ENCODE measurements around the gene LPCAT4.

Gene LPCAT4

GRCh38 chr15:34374816-34375215, 7.8 kb upstream of the LPCAT4 start:
- TF ChIP-seq, protein P1, sequence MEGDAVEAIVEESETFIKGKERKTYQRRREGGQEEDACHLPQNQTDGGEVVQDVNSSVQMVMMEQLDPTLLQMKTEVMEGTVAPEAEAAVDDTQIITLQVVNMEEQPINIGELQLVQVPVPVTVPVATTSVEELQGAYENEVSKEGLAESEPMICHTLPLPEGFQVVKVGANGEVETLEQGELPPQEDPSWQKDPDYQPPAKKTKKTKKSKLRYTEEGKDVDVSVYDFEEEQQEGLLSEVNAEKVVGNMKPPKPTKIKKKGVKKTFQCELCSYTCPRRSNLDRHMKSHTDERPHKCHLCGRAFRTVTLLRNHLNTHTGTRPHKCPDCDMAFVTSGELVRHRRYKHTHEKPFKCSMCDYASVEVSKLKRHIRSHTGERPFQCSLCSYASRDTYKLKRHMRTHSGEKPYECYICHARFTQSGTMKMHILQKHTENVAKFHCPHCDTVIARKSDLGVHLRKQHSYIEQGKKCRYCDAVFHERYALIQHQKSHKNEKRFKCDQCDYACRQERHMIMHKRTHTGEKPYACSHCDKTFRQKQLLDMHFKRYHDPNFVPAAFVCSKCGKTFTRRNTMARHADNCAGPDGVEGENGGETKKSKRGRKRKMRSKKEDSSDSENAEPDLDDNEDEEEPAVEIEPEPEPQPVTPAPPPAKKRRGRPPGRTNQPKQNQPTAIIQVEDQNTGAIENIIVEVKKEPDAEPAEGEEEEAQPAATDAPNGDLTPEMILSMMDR (conservative IDR thresholded peaks at IDR 0.05; ENCODE audit: low read depth, low read length), result no peak
- DNase-seq (ENCODE audit: low read depth), result no peak
- no peak overlapping the region for H3K4me3 ChIP-seq (ENCODE audit: low read depth, low read length)

- no peak for DNase-seq (ENCODE audit: low read depth)
- no peak overlapping the region for H3K4me3 ChIP-seq (ENCODE audit: low read depth, low read length)
- TF ChIP-seq, protein P1 (conservative IDR thresholded peaks at IDR 0.05; ENCODE audit: low read depth, low read length), result no peak
Measured at GRCh38 chr15:34373951-34374350, 7.0 kb upstream of the LPCAT4 start.

DNA sequence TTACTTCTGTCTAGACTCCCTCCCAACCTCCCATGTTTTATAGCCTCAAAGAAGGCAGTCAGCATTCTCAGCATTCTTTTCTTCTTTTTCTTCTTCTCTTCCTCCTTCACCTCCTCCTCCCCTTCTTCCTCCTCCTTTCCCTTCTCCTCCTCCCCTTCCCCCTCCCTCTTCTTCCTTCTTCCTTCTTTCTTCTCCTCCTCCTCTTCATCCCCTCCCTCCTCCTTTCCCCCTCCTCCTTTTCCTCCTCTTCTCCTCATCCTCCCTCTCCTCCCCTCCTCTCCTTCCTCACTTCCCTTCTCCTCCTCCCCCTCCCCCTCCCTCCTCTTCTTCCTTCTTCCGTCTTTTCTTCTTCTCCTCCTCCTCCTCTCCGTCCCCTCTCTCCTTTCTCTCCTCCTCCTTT, 3.6 kb upstream of the LPCAT4 start:
- no peak overlapping the region for H3K4me3 ChIP-seq (ENCODE audit: low read depth, low read length)
- DNase-seq (ENCODE audit: low read depth), result no peak
- TF ChIP-seq, protein P1 (conservative IDR thresholded peaks at IDR 0.05; ENCODE audit: low read depth, low read length), result no peak

- no peak overlapping the region for H3K4me3 ChIP-seq (ENCODE audit: low read depth, low read length)
- no peak for DNase-seq (ENCODE audit: low read depth)
- TF ChIP-seq, protein P1 (conservative IDR thresholded peaks at IDR 0.05; ENCODE audit: low read depth, low read length), result no peak
Measured at GRCh38 chr15:34370129-34370528, 3.1 kb upstream of the LPCAT4 start.

- peak overlapping the region; percentile 93 for H3K4me3 ChIP-seq (ENCODE audit: low read depth, low read length)
- TF ChIP-seq, protein P1 (conservative IDR thresholded peaks at IDR 0.05; ENCODE audit: low read depth, low read length), result no peak
- DNase-seq (ENCODE audit: low read depth), result peak; percentile 26
Measured at GRCh38 chr15:34366271-34367065, 528 bp downstream of the LPCAT4 start.

GRCh38 chr15:34365836-34366235, 1.2 kb downstream of the LPCAT4 start:
- TF ChIP-seq, protein P1 (conservative IDR thresholded peaks at IDR 0.05; ENCODE audit: low read depth, low read length), result no peak
- peak overlapping the region; percentile 93 for H3K4me3 ChIP-seq (ENCODE audit: low read depth, low read length)
- DNase-seq (ENCODE audit: low read depth), result no peak
